Uterus (tissue), 4 donors: Measurements from ENCODE around the gene RALGPS1. TPM values are rescaled to one million over a fixed set of nuclear protein-coding genes. Genes with fewer than 3 reads are reported as not detected.

Experiments used
- DNase-seq, 2 donors: peaks; one replicate each; pipeline ENCODE4 v3.0.0-alpha.2; 2019 to 2020
- H3K27ac ChIP-seq, 2 donors: fragments of 200-600 bp; sonication (generic); 1 replicate in 1 of 2; 2 replicates in 1 of 2; pipeline ENCODE4 v1.5.1; 2016 to 2018
- H3K27me3 ChIP-seq, 2 donors: fragments of 200-600 bp; sonication (generic); one replicate each; pipeline ENCODE4 v1.5.1; 2018 to 2019; ENCODE audit warnings: control low read depth in 1 of 2
- H3K36me3 ChIP-seq, 2 donors: fragments of 200-600 bp; sonication (generic); one replicate each; pipeline ENCODE4 v1.5.1; 2019; ENCODE audit warnings: control low read depth in 1 of 2
- H3K4me1 ChIP-seq, 2 donors: fragments of 200-600 bp; sonication (generic); one replicate each; pipeline ENCODE4 v1.5.1; 2018 to 2019; ENCODE audit warnings: control low read depth in 1 of 2
- H3K4me3 ChIP-seq, 2 donors: fragments of 200-600 bp; sonication (generic); 1 replicate in 1 of 2; 2 replicates in 1 of 2; pipeline ENCODE4 v1.5.1; 2018 to 2019; ENCODE audit warnings: mild to moderate bottlenecking in 1 of 2
- H3K9me3 ChIP-seq, 2 donors: fragments of 200-600 bp; sonication (generic); one replicate each; pipeline ENCODE4 v1.5.1; 2019; ENCODE audit warnings: control low read depth in 1 of 2
- CTCF ChIP-seq, 4 experiments: fragments of 200-600 bp in 2 of 4; fragments of 450-650 bp in 2 of 4; sonication (generic) in 2 of 4; IDR thresholded peaks; one replicate each; pipeline ENCODE4 v1.5.1; 2016 to 2019; ENCODE audit warnings: antibody characterized with exemption in 4 of 4, mild to moderate bottlenecking in 2 of 4, moderate library complexity in 1 of 4
- POLR2A ChIP-seq, 2 donors: fragments of 450-650 bp; IDR thresholded peaks; one replicate each; pipeline ENCODE4 v1.6.1; 2016; ENCODE audit warnings: antibody characterized with exemption in 2 of 2, mild to moderate bottlenecking in 1 of 2, moderate library complexity in 1 of 2
- intact Hi-C: fragments of 100-400 bp; cut with DNase I; formaldehyde crosslinking; loops from one replicate; pipeline ENCODE4 v1.15.1; 2023; ENCODE audit warnings: low total_unique reads
- total RNA-seq, 4 donors: library from RNA; depleted of rRNA in 3 of 4; stranded (reverse); fragments of >200 nt in 3 of 4; gene quantifications; one replicate each; pipeline versions ENCODE4 v1.1.0 to v1.2.4, GENCODE V29; 2014 to 2023
- donor health status: DM: yes; HTN: yes; CAD: no.

RALGPS1 gene
- total RNA-seq, 4 donors from 2014 or later: 8.5 to 16.7 (median 14.5) TPM

GRCh38 chr9:126957687-126958053 lies 43.1 kb downstream of the RALGPS1 start:
- H3K36me3 ChIP-seq: no peaks in the 10 kb centered on the region
- H3K4me1 ChIP-seq: no peaks in the 10 kb centered on the region
- H3K27me3 ChIP-seq: no peaks in the 10 kb centered on the region
- H3K9me3 ChIP-seq: no peaks in the 10 kb centered on the region
- DNase-seq: no peak
- intact Hi-C loops: no loop called here
- no peak for TF ChIP-seq CTCF (IDR thresholded peaks at IDR 0.05)
- TF ChIP-seq POLR2A (IDR thresholded peaks at IDR 0.05): no peak
- H3K4me3 ChIP-seq: no peak overlapping the region
- H3K27ac ChIP-seq: peak overlapping the region; percentile 60 to 63

- TF ChIP-seq CTCF (IDR thresholded peaks at IDR 0.05): no peak
- Histone ChIP-seq H3K9me3 (no peaks in the 10 kb centered on the region), H3K27ac (no peak overlapping the region), H3K4me3 (no peak overlapping the region), H3K27me3 (no peaks in the 10 kb centered on the region), H3K36me3 (no peaks in the 10 kb centered on the region), H3K4me1 (no peaks in the 10 kb centered on the region)
- intact Hi-C loops: no loop called here
- no peak for DNase-seq
These were observed 44.8 kb downstream of the RALGPS1 start for GRCh38 chr9:126959336-126959735.

GRCh38 chr9:126959917-126960316 lies 45.3 kb downstream of the RALGPS1 start:
- H3K4me1 ChIP-seq: no peaks in the 10 kb centered on the region
- no peak for TF ChIP-seq CTCF (IDR thresholded peaks at IDR 0.05)
- no peak for TF ChIP-seq POLR2A (IDR thresholded peaks at IDR 0.05)
- DNase-seq: no peak
- no peaks in the 10 kb centered on the region for H3K9me3 ChIP-seq
- H3K4me3 ChIP-seq: no peak overlapping the region
- H3K36me3 ChIP-seq: no peaks in the 10 kb centered on the region
- no peaks in the 10 kb centered on the region for H3K27me3 ChIP-seq
- H3K27ac ChIP-seq: no peak overlapping the region
- intact Hi-C loops: no loop called here

GRCh38 chr9:126962336-126962735 lies 47.8 kb downstream of the RALGPS1 start:
- Histone ChIP-seq H3K36me3 (no peaks in the 10 kb centered on the region), H3K9me3 (no peaks in the 10 kb centered on the region), H3K4me1 (no peaks in the 10 kb centered on the region), H3K27ac (no peak overlapping the region), H3K4me3 (no peak overlapping the region), H3K27me3 (no peaks in the 10 kb centered on the region)
- TF ChIP-seq CTCF (IDR thresholded peaks at IDR 0.05): no peak
- no peak for TF ChIP-seq POLR2A (IDR thresholded peaks at IDR 0.05)
- intact Hi-C loops: no loop called here
- DNase-seq: no peak

GRCh38 chr9:126965077-126965476 lies 50.5 kb downstream of the RALGPS1 start:
- H3K27ac ChIP-seq: no peak overlapping the region
- no peak for TF ChIP-seq POLR2A (IDR thresholded peaks at IDR 0.05)
- TF ChIP-seq CTCF (IDR thresholded peaks at IDR 0.05): no peak
- H3K4me1 ChIP-seq: no peaks in the 10 kb centered on the region
- intact Hi-C loops: no loop called here
- no peak overlapping the region for H3K4me3 ChIP-seq
- H3K9me3 ChIP-seq: no peaks in the 10 kb centered on the region
- no peak for DNase-seq
- H3K36me3 ChIP-seq: no peaks in the 10 kb centered on the region
- H3K27me3 ChIP-seq: no peaks in the 10 kb centered on the region
